IMR-90 (cell line): ENCODE results near the gene MEX3A. TPM values are rescaled to one million over a fixed set of nuclear protein-coding genes. Genes with fewer than 3 reads are reported as not detected.

ENCODE experiments used
- ATAC-seq: fragments of 200-7000 bp; cut with Tn5 transposase; 2 replicates; pipeline ENCODE4 v1.9.1; 2020; ENCODE audit warnings: low read depth, mild to moderate bottlenecking, moderate library complexity
- BruUV-seq: library from RNA; stranded (reverse); fragments of 400-500 nt; replicated peaks from 2 replicates; lab custom pipeline; 2021; lab: Mats Ljungman, UMichigan
- CTCF ChIA-PET: fragments of 300-600 bp; formaldehyde crosslinking; extraction: SDS; loops from one replicate; lab custom pipeline; 2021; ENCODE audit warnings: antibody characterized with exemption; lab: Yijun Ruan, JAX
- POLR2A ChIA-PET: fragments of 300-600 bp; sonication (Branson Sonifier 250); formaldehyde crosslinking; loops from one replicate; lab custom pipeline; 2022; ENCODE audit warnings: antibody characterized with exemption; ENCODE audit not compliant: unreplicated experiment; lab: Charles Lee
- DNase-seq: peaks from one replicate; pipeline ENCODE4 v3.0.0; 2013
- H2AFZ ChIP-seq: replicated peaks from 2 replicates; pipeline ENCODE3; 2013; ENCODE audit warnings: low read length, mild to moderate bottlenecking; ENCODE audit not compliant: poor library complexity
- H2AK5ac ChIP-seq: 2 replicates; pipeline ENCODE4 v1.6.1; 2013; ENCODE audit warnings: low read depth, low read length, inconsistent platforms
- H2AK9ac ChIP-seq: replicated peaks from 2 replicates; pipeline ENCODE3; 2013; ENCODE audit warnings: mild to moderate bottlenecking, low read depth, low read length, moderate library complexity; ENCODE audit not compliant: poor library complexity
- H2BK120ac ChIP-seq: 2 replicates; pipeline ENCODE4 v1.6.1; 2013; ENCODE audit warnings: low read depth, low read length, inconsistent platforms
- H2BK15ac ChIP-seq: 3 replicates; pipeline ENCODE4 v1.6.1; 2013; ENCODE audit warnings: low read depth, low read length, inconsistent platforms
- H2BK20ac ChIP-seq: 2 replicates; pipeline ENCODE4 v1.6.1; 2013; ENCODE audit warnings: low read depth, mild to moderate bottlenecking, inconsistent platforms, low read length, moderate library complexity
- H2BK5ac ChIP-seq: 2 replicates; pipeline ENCODE4 v1.6.1; 2013; ENCODE audit warnings: mild to moderate bottlenecking, low read depth, low read length, inconsistent platforms; ENCODE audit not compliant: poor library complexity, severe bottlenecking
- H3K14ac ChIP-seq: replicated peaks from 2 replicates; pipeline ENCODE4 v1.6.1; 2013; ENCODE audit warnings: low read depth, low read length, inconsistent platforms
- H3K18ac ChIP-seq: 2 replicates; pipeline ENCODE4 v1.6.1; 2013; ENCODE audit warnings: low read depth, low read length, control low read depth
- H3K23ac ChIP-seq: 2 replicates; pipeline ENCODE4 v1.6.1; 2013; ENCODE audit warnings: low read depth, low read length, inconsistent platforms
- H3K27ac ChIP-seq: 2 replicates; pipeline ENCODE4 v1.5.1; 2013; ENCODE audit warnings: mild to moderate bottlenecking, control low read depth, low read length; ENCODE audit not compliant: insufficient read depth
- H3K27me3 ChIP-seq: 2 replicates; pipeline ENCODE4 v1.6.1; 2013; ENCODE audit warnings: low read length; ENCODE audit not compliant: control insufficient read depth, insufficient read depth
- H3K36me3 ChIP-seq: 2 replicates; pipeline ENCODE4 v1.6.1; 2013; ENCODE audit warnings: low read length, mixed read lengths; ENCODE audit not compliant: control insufficient read depth, insufficient read depth
- H3K4ac ChIP-seq: 2 replicates; pipeline ENCODE4 v1.6.1; 2013; ENCODE audit warnings: low read depth, low read length, inconsistent platforms
- H3K4me1 ChIP-seq: 2 replicates; pipeline ENCODE4 v1.6.1; 2013; ENCODE audit warnings: low read length, mixed read lengths; ENCODE audit not compliant: control insufficient read depth, insufficient read depth
- H3K4me2 ChIP-seq: 2 replicates; pipeline ENCODE4 v1.6.1; 2013; ENCODE audit warnings: low read depth, mild to moderate bottlenecking, control low read depth, low read length, moderate library complexity
- H3K4me3 ChIP-seq: 2 replicates; pipeline ENCODE4 v1.5.1; 2013; ENCODE audit warnings: low read depth, mild to moderate bottlenecking, control low read depth, low read length, moderate library complexity; ENCODE audit not compliant: insufficient read depth
- H3K56ac ChIP-seq: 2 replicates; pipeline ENCODE4 v1.6.1; 2013; ENCODE audit warnings: low read length, inconsistent platforms; ENCODE audit not compliant: insufficient read depth; ENCODE audit errors: extremely low read depth
- H3K79me1 ChIP-seq, 2 experiments: 2 replicates each; pipeline ENCODE4 v1.6.1; 2013; ENCODE audit warnings: low read length in 2 of 2, inconsistent platforms in 1 of 2, low read depth in 1 of 2
- H3K9ac ChIP-seq: 2 replicates; pipeline ENCODE4 v1.6.1; 2013; ENCODE audit warnings: low read depth, low read length, control low read depth
- H3K9me1 ChIP-seq: 2 replicates; pipeline ENCODE4 v1.6.1; 2013; ENCODE audit warnings: low read length, inconsistent platforms; ENCODE audit not compliant: insufficient read depth
- H3K9me3 ChIP-seq: 2 replicates; pipeline ENCODE4 v1.6.1; 2013; ENCODE audit warnings: low read length; ENCODE audit not compliant: control insufficient read depth, insufficient read depth
- H4K20me1 ChIP-seq: 2 replicates; pipeline ENCODE4 v1.6.1; 2013; ENCODE audit warnings: low read length, inconsistent platforms; ENCODE audit not compliant: insufficient read depth
- H4K5ac ChIP-seq: 2 replicates; pipeline ENCODE4 v1.6.1; 2013; ENCODE audit warnings: mild to moderate bottlenecking, low read depth, low read length, control low read depth
- H4K8ac ChIP-seq, 2 experiments: 2 replicates each; pipeline ENCODE4 v1.6.1; 2013; ENCODE audit warnings: low read depth in 2 of 2, low read length in 2 of 2, control low read depth in 1 of 2, inconsistent platforms in 1 of 2
- H4K91ac ChIP-seq: 2 replicates; pipeline ENCODE4 v1.6.1; 2013; ENCODE audit warnings: low read depth, low read length, inconsistent platforms; ENCODE audit not compliant: insufficient read depth
- CEBPB ChIP-seq: IDR thresholded peaks from 2 replicates; pipeline ENCODE4 v1.6.1; 2012; ENCODE audit warnings: low read depth, low read length, improper control_type of control experiment
- MXI1 ChIP-seq: IDR thresholded peaks from 2 replicates; pipeline ENCODE4 v1.6.1; 2012; ENCODE audit warnings: low read depth, mild to moderate bottlenecking, low read length, moderate library complexity, borderline replicate concordance
- WGBS, 2 experiments: methylation state at CpG; one replicate each; pipeline versions ENCODE4 v1.1.5 to v1.1.7; 2013; ENCODE audit warnings: missing lambda C conversion rate in 2 of 2; ENCODE audit not compliant: insufficient read length in 1 of 2; ENCODE audit errors: extremely low coverage in 2 of 2; 5-methylcytosine and 5-hydroxymethylcytosine counted together
- dilution Hi-C: fragments of 300-500 bp; cut with HindIII; formaldehyde crosslinking; loops from one replicate; pipeline ENCODE4 v1.14.3; 2018; ENCODE audit warnings: low sequenced_read_pairs; ENCODE audit not compliant: unreplicated experiment
- in situ Hi-C: fragments of 300-500 bp; cut with MboI; formaldehyde crosslinking; loops from 3 replicates; pipeline ENCODE4 v1.14.3; 2019; ENCODE audit warnings: low sequenced_read_pairs, inconsistent platforms, mixed read lengths
- intact Hi-C: fragments of 100-400 bp; cut with micrococcal nuclease; formaldehyde crosslinking; loops from 2 replicates; pipeline ENCODE4 v1.10.0; 2022
- polyA plus RNA-seq, 3 experiments: library from polyadenylated mRNA; depleted of rRNA; stranded (reverse); fragments of >200 nt; gene quantifications; 2 replicates each; pipeline ENCODE4 v1.2.3, GENCODE V29; 2012; ENCODE audit warnings: low replicate concordance in 1 of 3
- total RNA-seq: library from RNA; depleted of rRNA; stranded (reverse); fragments of >200 nt; gene quantifications from 2 replicates; pipeline ENCODE4 v1.2.3, GENCODE V29; 2012

The MEX3A gene
- total and polyA plus RNA-seq, 2 of the 4 experiments (the other 2 are of a cell fraction) = 2.3 to 9.0 TPM

GRCh38 chr1:156073110-156073687 lies 9.1 kb downstream of the MEX3A start:
- in situ Hi-C loops = no loop called here

More at GRCh38 chr1:156073110-156073687, 9.1 kb downstream of the MEX3A start:
- Histone ChIP-seq H3K36me3 (peaks cover 35% of the 10 kb centered on the region), H3K27ac (no peak overlapping the region; the same call in 1 of the 2 replicates), H4K20me1 (peaks cover 35% of the 10 kb centered on the region), H2BK15ac (no peak overlapping the region), H3K14ac (no peak overlapping the region), H2AK9ac (no peak overlapping the region), H2BK120ac (no peak overlapping the region), H4K8ac (no peak overlapping the region), H3K9ac (no peak overlapping the region), H3K27me3 (no peaks in the 10 kb centered on the region), H3K23ac (peak overlapping the region; percentile 27; the same call in 1 of the 2 replicates), H3K4me1 (peaks cover 22% of the 10 kb centered on the region), H2BK20ac (no peak overlapping the region), H2BK5ac (no peak overlapping the region), H3K9me1 (peaks cover 16% of the 10 kb centered on the region), H4K5ac (no peak overlapping the region), H3K4ac (no peak overlapping the region), H3K56ac (no peak overlapping the region), H2AK5ac (no peak overlapping the region), H3K79me1 (peaks cover 20 to 47% of the 10 kb centered on the region in 2 experiments; a peak in 3 of 4 replicates), H3K4me2 (peak overlapping the region; percentile 66; the same call in 1 of the 2 replicates), H4K91ac (no peak overlapping the region), H3K4me3 (no peak overlapping the region), H3K9me3 (no peaks in the 10 kb centered on the region), H2AFZ (no peak overlapping the region), H3K18ac (no peak overlapping the region)
- TF ChIP-seq CEBPB (peak; percentile 76), MXI1 (no peak)
- ATAC-seq (peak; percentile 60), DNase-seq (no peak)
- dilution Hi-C loops = no loop called here
- intact Hi-C loops = no loop called here
- TSS peak; percentile 59 for BruUV-seq
- ChIA-PET CTCF (no interaction called here), POLR2A (no interaction called here)
- no CpG with 5 or more reads among the region's 1 CpG for WGBS, 2 experiments
